Astrocyte (in vitro differentiated cells and primary cell): ENCODE results near the gene DCST1. TPM values are rescaled to one million over a fixed set of nuclear protein-coding genes. Genes with fewer than 3 reads are reported as not detected.
A peak's percentile ranks its signal among the peaks of the same experiment; 100 is the strongest.

Experiments
- DNase-seq: peaks from one replicate; pipeline ENCODE4 v3.0.0-alpha.2; 2010; ENCODE audit warnings: low read depth
- FAIRE-seq: peaks from 2 replicates; lab custom pipeline; 2011; peaks lifted over from hg19 to GRCh38; lab: Jason Lieb, UNC
- H2AFZ ChIP-seq: 2 replicates; pipeline ENCODE4 v1.6.0; 2012; ENCODE audit warnings: low read depth, low read length, inconsistent platforms
- H3K27ac ChIP-seq: 2 replicates; pipeline ENCODE4 v1.5.1; 2011; ENCODE audit warnings: low read depth, low read length, inconsistent platforms
- H3K27me3 ChIP-seq: 2 replicates; pipeline ENCODE4 v1.6.0; 2011; ENCODE audit warnings: low read length, inconsistent platforms; ENCODE audit not compliant: insufficient read depth
- H3K36me3 ChIP-seq: 2 replicates; pipeline ENCODE4 v1.5.1; 2011; ENCODE audit warnings: low read length, inconsistent platforms; ENCODE audit not compliant: insufficient read depth
- H3K4me1 ChIP-seq: 2 replicates; pipeline ENCODE4 v1.5.1; 2011; ENCODE audit warnings: low read length, inconsistent platforms; ENCODE audit not compliant: insufficient read depth
- H3K4me2 ChIP-seq: 2 replicates; pipeline ENCODE4 v1.6.0; 2012; ENCODE audit warnings: low read length, inconsistent platforms
- H3K4me3 ChIP-seq: 2 replicates; pipeline ENCODE4 v1.5.1; 2011; ENCODE audit warnings: low read depth, mild to moderate bottlenecking, low read length, inconsistent platforms; ENCODE audit not compliant: insufficient read depth
- H3K79me2 ChIP-seq: 2 replicates; pipeline ENCODE4 v1.6.0; 2012; ENCODE audit warnings: mild to moderate bottlenecking, low read length, inconsistent platforms; ENCODE audit not compliant: insufficient read depth
- H3K9ac ChIP-seq: 2 replicates; pipeline ENCODE4 v1.6.0; 2012; ENCODE audit warnings: mild to moderate bottlenecking, low read length, inconsistent platforms
- H3K9me3 ChIP-seq: 2 replicates; pipeline ENCODE4 v1.5.1; 2012; ENCODE audit warnings: low read depth, mild to moderate bottlenecking, low read length, inconsistent platforms; ENCODE audit not compliant: insufficient read depth
- H4K20me1 ChIP-seq: 2 replicates; pipeline ENCODE4 v1.6.0; 2012; ENCODE audit warnings: low read length, inconsistent platforms; ENCODE audit not compliant: insufficient read depth
- H3K27ac Mint-ChIP-seq: one replicate; pipeline ENCODE4 v1.8.0; 2021; ENCODE audit warnings: mild to moderate bottlenecking, mixed read lengths; ENCODE audit not compliant: unreplicated experiment
- H3K27me3 Mint-ChIP-seq: one replicate; pipeline ENCODE4 v1.8.0; 2021; ENCODE audit warnings: low read depth, mixed read lengths; ENCODE audit not compliant: unreplicated experiment
- H3K36me3 Mint-ChIP-seq: one replicate; pipeline ENCODE4 v1.8.0; 2021; ENCODE audit warnings: low read depth, mixed read lengths; ENCODE audit not compliant: unreplicated experiment
- H3K4me1 Mint-ChIP-seq: one replicate; pipeline ENCODE4 v1.8.0; 2021; ENCODE audit warnings: low read depth, mixed read lengths; ENCODE audit not compliant: unreplicated experiment
- H3K4me3 Mint-ChIP-seq: one replicate; pipeline ENCODE4 v1.8.0; 2021; ENCODE audit warnings: mild to moderate bottlenecking, moderate library complexity, mixed read lengths; ENCODE audit not compliant: unreplicated experiment
- H3K9me3 Mint-ChIP-seq: one replicate; pipeline ENCODE4 v1.8.0; 2021; ENCODE audit warnings: mild to moderate bottlenecking, mixed read lengths; ENCODE audit not compliant: unreplicated experiment
- CTCF ChIP-seq: IDR thresholded peaks from 2 replicates; pipeline ENCODE4 v1.5.1; 2011; ENCODE audit warnings: low read depth, mild to moderate bottlenecking, inconsistent platforms, low read length, moderate library complexity; ENCODE audit not compliant: insufficient read depth
- EZH2 ChIP-seq: IDR thresholded peaks from 2 replicates; pipeline ENCODE4 v1.6.1; 2012; ENCODE audit warnings: mild to moderate bottlenecking, low read length, inconsistent platforms; ENCODE audit not compliant: insufficient read depth
- total RNA-seq: library from RNA; stranded (reverse); gene quantifications from 2 replicates; pipeline ENCODE4 v1.2.1, GENCODE V29; 2021

DCST1 gene
- total RNA-seq, 1 donor from 2014 or later, result not detected

- Mint-ChIP-seq H3K27ac (no peak overlapping the region), H3K4me3 (peak overlapping the region; percentile 79), H3K36me3 (peaks cover 11% of the 10 kb centered on the region), H3K4me1 (peaks cover 20% of the 10 kb centered on the region), H3K27me3 (no peaks in the 10 kb centered on the region), H3K9me3 (no peaks in the 10 kb centered on the region)
- TF ChIP-seq CTCF (no peak), EZH2 (no peak)
- peaks cover 22% of the 10 kb centered on the region for H3K4me1 ChIP-seq
- peak overlapping the region; percentile 93 for H2AFZ ChIP-seq
- H3K9ac ChIP-seq, result peak overlapping the region; percentile 72
- DNase-seq (no peak), FAIRE-seq (no peak)
- H3K36me3 ChIP-seq, result no peaks in the 10 kb centered on the region
- H3K4me2 ChIP-seq, result peak overlapping the region; percentile 93
- H3K79me2 ChIP-seq, result no peaks in the 10 kb centered on the region
- H3K9me3 ChIP-seq, result no peaks in the 10 kb centered on the region
- H4K20me1 ChIP-seq, result peaks cover 6% of the 10 kb centered on the region
- no peak overlapping the region for H3K27ac ChIP-seq
- no peaks in the 10 kb centered on the region for H3K27me3 ChIP-seq
- H3K4me3 ChIP-seq, result peak overlapping the region; percentile 70
These were observed 18.3 kb downstream of the DCST1 start for GRCh38 chr1:155051777-155052398.

- H2AFZ ChIP-seq, result peak overlapping the region; percentile 93
These were observed 19.1 kb downstream of the DCST1 start for GRCh38 chr1:155052439-155053395.

More at GRCh38 chr1:155052439-155053395, 19.1 kb downstream of the DCST1 start:
- Mint-ChIP-seq H3K27me3 (no peaks in the 10 kb centered on the region), H3K4me3 (peak overlapping the region; percentile 79), H3K4me1 (peaks cover 20% of the 10 kb centered on the region), H3K9me3 (no peaks in the 10 kb centered on the region), H3K36me3 (peaks cover 11% of the 10 kb centered on the region), H3K27ac (no peak overlapping the region)
- Histone ChIP-seq H3K9ac (peak overlapping the region; percentile 72), H3K79me2 (no peaks in the 10 kb centered on the region), H3K36me3 (no peaks in the 10 kb centered on the region), H3K27ac (no peak overlapping the region), H3K27me3 (no peaks in the 10 kb centered on the region), H3K9me3 (no peaks in the 10 kb centered on the region), H3K4me2 (peak overlapping the region; percentile 93), H4K20me1 (peaks cover 6% of the 10 kb centered on the region), H3K4me1 (peaks cover 22% of the 10 kb centered on the region), H3K4me3 (peak overlapping the region; percentile 70)
- FAIRE-seq, result no peak
- peak; percentile 17 for TF ChIP-seq CTCF
- no peak for TF ChIP-seq EZH2
- no peak for DNase-seq
